T-cell (primary cell): Measurements from ENCODE around the gene CTBP1. TPM values are rescaled to one million over a fixed set of nuclear protein-coding genes. Genes with fewer than 3 reads are reported as not detected.

Source experiments
- ATAC-seq, 4 experiments: fragments of 200-7000 bp in 3 of 4; fragments of 150-1000 bp in 1 of 4; cut with Tn5 transposase; replicated peaks in 1 of 4; 1 replicate in 3 of 4; 2 replicates in 1 of 4; pipeline ENCODE4 v1.10.0; 2021; ENCODE audit warnings: moderate library complexity in 3 of 4, mild to moderate bottlenecking in 2 of 4, moderate number of reproducible peaks in 1 of 4
- CTCF ChIA-PET, 2 donors: fragments of 300-600 bp; sonication (Branson Sonifier 250); formaldehyde crosslinking; loops; one replicate each; lab custom pipeline; 2022; ENCODE audit warnings: antibody characterized with exemption in 2 of 2; lab: Charles Lee
- POLR2A ChIA-PET, 2 donors: fragments of 300-600 bp; sonication (Branson Sonifier 250); formaldehyde crosslinking; loops; one replicate each; lab custom pipeline; 2022; ENCODE audit warnings: antibody characterized with exemption in 2 of 2; lab: Charles Lee
- DNase-seq, 35 experiments: peaks; one replicate each; pipeline versions ENCODE4 v3.0.0 to v3.0.0-alpha.2; 2013 to 2023
- H3K27ac ChIP-seq: one replicate; pipeline ENCODE4 v1.5.1; 2013; ENCODE audit warnings: low read length
- H3K27me3 ChIP-seq, 2 experiments: replicated peaks in 1 of 2; 1 replicate in 1 of 2; 2 replicates in 1 of 2; pipeline versions ENCODE4 v1.6.1 to v1.7.0; 2013; ENCODE audit warnings: low read length in 1 of 2, mixed read lengths in 1 of 2; ENCODE audit not compliant: control insufficient read depth in 2 of 2, insufficient read depth in 2 of 2; ENCODE audit errors: extremely low read depth in 1 of 2
- H3K36me3 ChIP-seq, 2 donors: 1 replicate in 1 of 2; 2 replicates in 1 of 2; pipeline versions ENCODE4 v1.6.1 to v1.7.0; 2013; ENCODE audit warnings: low read length in 1 of 2; ENCODE audit not compliant: control insufficient read depth in 2 of 2, insufficient read depth in 1 of 2; ENCODE audit errors: extremely low read depth in 1 of 2
- H3K4me1 ChIP-seq, 2 experiments: 1 replicate in 1 of 2; 2 replicates in 1 of 2; pipeline versions ENCODE4 v1.6.1 to v1.7.0; 2013; ENCODE audit warnings: low read length in 2 of 2, mixed read lengths in 1 of 2; ENCODE audit not compliant: insufficient read depth in 2 of 2, control insufficient read depth in 1 of 2; ENCODE audit errors: extremely low read depth in 1 of 2
- H3K4me3 ChIP-seq, 2 donors: 1 replicate in 1 of 2; 2 replicates in 1 of 2; pipeline versions ENCODE4 v1.5.1 to v1.7.0; 2013; ENCODE audit warnings: mild to moderate bottlenecking in 2 of 2, low read length in 1 of 2, moderate library complexity in 1 of 2; ENCODE audit not compliant: control insufficient read depth in 1 of 2; ENCODE audit errors: extremely low read depth in 1 of 2
- H3K9me3 ChIP-seq: 2 replicates; pipeline ENCODE4 v1.7.0; 2013
- H3K27ac Mint-ChIP-seq, 2 donors: one replicate each; pipeline ENCODE4 v1.8.0; 2020 to 2021; ENCODE audit warnings: mild to moderate bottlenecking in 2 of 2, mixed read lengths in 2 of 2
- H3K27me3 Mint-ChIP-seq, 2 donors: one replicate each; pipeline ENCODE4 v1.8.0; 2021 to 2022; ENCODE audit warnings: mixed read lengths in 2 of 2
- H3K36me3 Mint-ChIP-seq: one replicate; pipeline ENCODE4 v1.8.0; 2021; ENCODE audit warnings: mixed read lengths
- H3K4me1 Mint-ChIP-seq, 3 donors: one replicate each; pipeline ENCODE4 v1.8.0; 2020 to 2022; ENCODE audit warnings: mixed read lengths in 3 of 3, mild to moderate bottlenecking in 1 of 3
- H3K4me3 Mint-ChIP-seq, 3 donors: one replicate each; pipeline ENCODE4 v1.8.0; 2020 to 2022; ENCODE audit warnings: mild to moderate bottlenecking in 3 of 3, mixed read lengths in 3 of 3, moderate library complexity in 3 of 3
- H3K9me3 Mint-ChIP-seq, 3 donors: one replicate each; pipeline ENCODE4 v1.8.0; 2020 to 2022; ENCODE audit warnings: mixed read lengths in 3 of 3
- WGBS: methylation state at CpG from one replicate; pipeline ENCODE4 v1.1.5; 2013; ENCODE audit warnings: missing lambda C conversion rate; ENCODE audit not compliant: insufficient coverage; 5-methylcytosine and 5-hydroxymethylcytosine counted together
- total RNA-seq, 35 experiments: library from RNA in 6 of 35; stranded (reverse) in 6 of 35; fragments of 120-200 nt in 1 of 35; gene quantifications; one replicate each; pipeline versions ENCODE4 v1.2.1 to v1.2.4 and lab custom pipeline; 2013 to 2026

CTBP1 gene
- total RNA-seq, 5 donors from 2014 or later (not counting 1 experiment from before 2014, with no cell fraction given): 185 to 232 (median 207) TPM

DNA sequence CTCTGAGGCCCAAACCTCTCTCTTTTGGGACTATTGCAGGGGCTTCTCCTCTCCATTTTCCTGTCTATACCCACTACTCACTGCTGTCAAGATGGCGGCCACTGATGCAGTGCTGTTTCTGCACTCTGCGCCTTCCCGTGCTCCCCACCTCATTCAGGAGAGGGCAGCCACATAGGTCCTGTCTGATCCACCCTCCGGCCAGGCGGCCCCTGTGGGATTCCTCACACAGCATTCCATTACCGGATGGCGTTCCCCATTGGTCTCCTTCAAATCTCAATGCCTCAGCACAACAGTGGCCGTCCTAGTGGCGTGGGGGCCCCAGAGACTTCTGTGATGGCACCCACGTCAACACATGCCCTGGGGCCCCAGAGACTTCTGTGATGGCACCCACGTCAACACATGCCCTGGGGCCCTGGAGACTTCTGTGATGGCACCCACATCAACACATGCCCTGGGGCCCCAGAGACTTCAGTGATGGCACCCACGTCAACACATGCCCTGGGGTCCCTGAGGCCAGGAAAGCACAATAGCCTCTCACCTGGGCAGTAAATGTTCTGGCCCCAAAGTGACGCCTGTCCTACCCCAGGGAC lies 83.9 kb downstream of the CTBP1 start:
- POLR2A ChIA-PET: no interaction called here
- Mint-ChIP-seq H3K9me3 (no peaks in the 10 kb centered on the region), H3K36me3 (no peaks in the 10 kb centered on the region), H3K27me3 (peaks cover 3 to 4% of the 10 kb centered on the region in 2 donors), H3K4me1 (peaks cover 18 to 26% (median 22%) of the 10 kb centered on the region in 3 donors), H3K4me3 (no peak overlapping the region), H3K27ac (no peak overlapping the region)
- H3K36me3 ChIP-seq: peaks cover 0 to 2% of the 10 kb centered on the region in 2 donors
- peaks cover 0 to 36% of the 10 kb centered on the region in 2 experiments for H3K4me1 ChIP-seq
- H3K4me3 ChIP-seq: no peak overlapping the region
- H3K9me3 ChIP-seq: no peaks in the 10 kb centered on the region
- ATAC-seq (no peak), DNase-seq (no peak)
- peaks cover 2 to 30% of the 10 kb centered on the region in 2 experiments for H3K27me3 ChIP-seq
- 88% methylated on average over 11 of the region's 13 CpGs for WGBS
- CTCF ChIA-PET: no interaction called here
- no peak overlapping the region for H3K27ac ChIP-seq

DNA sequence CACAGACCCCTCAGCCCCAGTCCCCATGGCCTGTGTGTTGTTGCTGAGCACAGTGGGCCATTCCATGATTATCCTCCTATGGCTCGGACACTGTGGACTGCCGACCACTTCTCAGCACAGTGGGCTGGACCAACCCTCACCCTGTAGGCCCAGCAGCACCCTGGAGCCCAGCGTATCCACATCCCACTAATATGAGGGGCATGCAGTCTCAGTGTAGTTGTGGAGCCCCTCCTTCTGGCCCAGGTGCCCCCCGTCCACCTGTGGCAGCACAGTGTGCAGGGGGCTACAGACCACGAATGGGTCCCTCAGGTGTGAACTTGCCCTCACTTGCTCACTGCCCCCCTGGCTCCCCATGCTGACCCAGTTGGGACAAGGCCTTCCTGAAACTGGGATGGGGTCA lies 84.5 kb downstream of the CTBP1 start:
- ATAC-seq (no peak), DNase-seq (no peak)
- Mint-ChIP-seq H3K9me3 (no peaks in the 10 kb centered on the region), H3K4me3 (no peak overlapping the region), H3K4me1 (peaks cover 18 to 25% (median 22%) of the 10 kb centered on the region in 3 donors), H3K36me3 (no peaks in the 10 kb centered on the region), H3K27me3 (peaks cover 3 to 4% of the 10 kb centered on the region in 2 donors), H3K27ac (no peak overlapping the region)
- POLR2A ChIA-PET: no interaction called here
- Histone ChIP-seq H3K9me3 (no peaks in the 10 kb centered on the region), H3K27ac (no peak overlapping the region), H3K4me3 (no peak overlapping the region), H3K27me3 (peaks cover 2 to 26% of the 10 kb centered on the region in 2 experiments), H3K4me1 (peaks cover 0 to 31% of the 10 kb centered on the region in 2 experiments), H3K36me3 (peaks cover 0 to 2% of the 10 kb centered on the region in 2 donors)
- WGBS: 67% methylated on average over 2 of the region's 5 CpGs
- CTCF ChIA-PET: no interaction called here

DNA sequence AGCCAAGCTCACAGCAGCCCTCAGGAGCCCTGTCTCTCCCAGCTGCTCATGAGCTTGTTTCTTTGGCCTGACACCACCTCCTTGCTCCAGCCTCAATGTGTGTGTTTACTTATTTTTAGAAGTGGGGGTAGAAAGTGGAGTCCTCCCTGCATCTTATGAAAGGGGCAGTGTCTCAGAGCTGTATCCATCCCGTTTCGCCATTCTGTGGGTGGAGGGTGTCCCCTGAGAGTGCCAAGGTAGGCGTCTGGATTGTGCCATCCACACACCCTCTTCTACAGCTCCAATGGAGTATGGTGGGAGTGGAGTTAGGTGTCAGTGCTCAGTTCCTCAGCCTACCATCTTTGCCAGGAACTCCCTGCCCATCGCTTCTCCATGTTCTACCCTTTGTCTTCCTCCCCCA lies 84.9 kb downstream of the CTBP1 start:
- Histone ChIP-seq H3K4me1 (peaks cover 0 to 27% of the 10 kb centered on the region in 2 experiments), H3K27ac (no peak overlapping the region), H3K4me3 (no peak overlapping the region), H3K27me3 (peaks cover 2 to 22% of the 10 kb centered on the region in 2 experiments), H3K9me3 (no peaks in the 10 kb centered on the region), H3K36me3 (peaks cover 0 to under 1% of the 10 kb centered on the region in 2 donors)
- POLR2A ChIA-PET: no interaction called here
- Mint-ChIP-seq H3K4me3 (no peak overlapping the region), H3K9me3 (no peaks in the 10 kb centered on the region), H3K36me3 (no peaks in the 10 kb centered on the region), H3K27me3 (peaks cover 3 to 4% of the 10 kb centered on the region in 2 donors), H3K27ac (no peak overlapping the region), H3K4me1 (peaks cover 17 to 23% (median 18%) of the 10 kb centered on the region in 3 donors)
- 100% methylated on average over 1 of the region's 4 CpGs for WGBS
- CTCF ChIA-PET: no interaction called here
- ATAC-seq: no peak
- no peak for DNase-seq

Other genes starting within 250 kb of the CTBP1 start
- gene FGFRL1, start 237.5 kb downstream of the CTBP1 start, total RNA-seq: 10 to 100 TPM; 14.9 to 25.2 (median 23.7) TPM
- gene RNF212, start 135.6 kb downstream of the CTBP1 start, total RNA-seq: 1 to 10 TPM; 3.0 to 5.3 (median 3.9) TPM
- 10 to 100 TPM; 13.6 to 39.8 (median 18.9) TPM for gene SPON2, start 76.5 kb downstream of the CTBP1 start, total RNA-seq
- 100 to 1,000 TPM in 2 of 5 donors, 10 to 100 TPM in 3; 62.3 to 114 (median 87.2) TPM for gene MAEA, start 40.8 kb upstream of the CTBP1 start, total RNA-seq
- gene UVSSA, start 98.1 kb upstream of the CTBP1 start, total RNA-seq: 10 to 100 TPM; 39.9 to 53.7 (median 42.7) TPM
- not detected for gene NKX1-1, start 157.3 kb upstream of the CTBP1 start, total RNA-seq